ENCODE data around the gene RAB5B. TPM values are rescaled to one million over a fixed set of nuclear protein-coding genes. Genes with fewer than 3 reads are reported as not detected.

The RAB5B gene
- total RNA-seq, 1 donor from 2014 or later, result 130 TPM

- Mint-ChIP-seq H3K36me3 (ENCODE audit: low read depth, unreplicated experiment) (peaks cover 10% of the 10 kb centered on the region), H3K27ac (ENCODE audit: unreplicated experiment) (no peak overlapping the region), H3K9me3 (ENCODE audit: unreplicated experiment) (no peaks in the 10 kb centered on the region), H3K27me3 (ENCODE audit: unreplicated experiment) (peaks cover 1% of the 10 kb centered on the region), H3K4me1 (ENCODE audit: unreplicated experiment) (peaks cover 4% of the 10 kb centered on the region), H3K4me3 (ENCODE audit: unreplicated experiment) (no peak overlapping the region)
- TF ChIP-seq, protein P1, sequence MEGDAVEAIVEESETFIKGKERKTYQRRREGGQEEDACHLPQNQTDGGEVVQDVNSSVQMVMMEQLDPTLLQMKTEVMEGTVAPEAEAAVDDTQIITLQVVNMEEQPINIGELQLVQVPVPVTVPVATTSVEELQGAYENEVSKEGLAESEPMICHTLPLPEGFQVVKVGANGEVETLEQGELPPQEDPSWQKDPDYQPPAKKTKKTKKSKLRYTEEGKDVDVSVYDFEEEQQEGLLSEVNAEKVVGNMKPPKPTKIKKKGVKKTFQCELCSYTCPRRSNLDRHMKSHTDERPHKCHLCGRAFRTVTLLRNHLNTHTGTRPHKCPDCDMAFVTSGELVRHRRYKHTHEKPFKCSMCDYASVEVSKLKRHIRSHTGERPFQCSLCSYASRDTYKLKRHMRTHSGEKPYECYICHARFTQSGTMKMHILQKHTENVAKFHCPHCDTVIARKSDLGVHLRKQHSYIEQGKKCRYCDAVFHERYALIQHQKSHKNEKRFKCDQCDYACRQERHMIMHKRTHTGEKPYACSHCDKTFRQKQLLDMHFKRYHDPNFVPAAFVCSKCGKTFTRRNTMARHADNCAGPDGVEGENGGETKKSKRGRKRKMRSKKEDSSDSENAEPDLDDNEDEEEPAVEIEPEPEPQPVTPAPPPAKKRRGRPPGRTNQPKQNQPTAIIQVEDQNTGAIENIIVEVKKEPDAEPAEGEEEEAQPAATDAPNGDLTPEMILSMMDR (IDR thresholded peaks at IDR 0.05; ENCODE audit: unreplicated experiment), result no peak
- DNase-seq (ENCODE audit: low spot score), result no peak
These were observed 60.9 kb downstream of the RAB5B start for GRCh38 chr12:56034586-56035332.

- Mint-ChIP-seq H3K4me3 (ENCODE audit: unreplicated experiment) (no peak overlapping the region), H3K9me3 (ENCODE audit: unreplicated experiment) (no peaks in the 10 kb centered on the region), H3K36me3 (ENCODE audit: low read depth, unreplicated experiment) (peaks cover 14% of the 10 kb centered on the region), H3K27me3 (ENCODE audit: unreplicated experiment) (peaks cover 4% of the 10 kb centered on the region), H3K4me1 (ENCODE audit: unreplicated experiment) (peaks cover 10% of the 10 kb centered on the region), H3K27ac (ENCODE audit: unreplicated experiment) (no peak overlapping the region)
- DNase-seq (ENCODE audit: low spot score), result no peak
- TF ChIP-seq, protein P1 (IDR thresholded peaks at IDR 0.05; ENCODE audit: unreplicated experiment), result no peak
These were observed 63.3 kb downstream of the RAB5B start for GRCh38 chr12:56037161-56037560.

GRCh38 chr12:56038022-56038655 lies 64.3 kb downstream of the RAB5B start:
- DNase-seq (ENCODE audit: low spot score), result no peak
- Mint-ChIP-seq H3K9me3 (ENCODE audit: unreplicated experiment) (no peaks in the 10 kb centered on the region), H3K36me3 (ENCODE audit: low read depth, unreplicated experiment) (peaks cover 13% of the 10 kb centered on the region), H3K27me3 (ENCODE audit: unreplicated experiment) (peaks cover 8% of the 10 kb centered on the region), H3K27ac (ENCODE audit: unreplicated experiment) (peak overlapping the region; percentile 48), H3K4me1 (ENCODE audit: unreplicated experiment) (peaks cover 16% of the 10 kb centered on the region), H3K4me3 (ENCODE audit: unreplicated experiment) (no peak overlapping the region)
- TF ChIP-seq, protein P1 (IDR thresholded peaks at IDR 0.05; ENCODE audit: unreplicated experiment), result no peak

GRCh38 chr12:56040151-56040550 lies 66.3 kb downstream of the RAB5B start:
- peaks cover 28% of the 10 kb centered on the region for H3K36me3 Mint-ChIP-seq (ENCODE audit: low read depth, unreplicated experiment)
- H3K9me3 Mint-ChIP-seq (ENCODE audit: unreplicated experiment), result no peaks in the 10 kb centered on the region
- TF ChIP-seq, protein P1 (IDR thresholded peaks at IDR 0.05; ENCODE audit: unreplicated experiment), result no peak
- peaks cover 22% of the 10 kb centered on the region for H3K4me1 Mint-ChIP-seq (ENCODE audit: unreplicated experiment)
- H3K27me3 Mint-ChIP-seq (ENCODE audit: unreplicated experiment), result peaks cover 8% of the 10 kb centered on the region
- H3K27ac Mint-ChIP-seq (ENCODE audit: unreplicated experiment), result no peak overlapping the region
- no peak for DNase-seq (ENCODE audit: low spot score)
- H3K4me3 Mint-ChIP-seq (ENCODE audit: unreplicated experiment), result no peak overlapping the region

GRCh38 chr12:56040963-56041551 lies 67.2 kb downstream of the RAB5B start:
- Mint-ChIP-seq H3K4me1 (ENCODE audit: unreplicated experiment) (peaks cover 22% of the 10 kb centered on the region), H3K27me3 (ENCODE audit: unreplicated experiment) (peaks cover 8% of the 10 kb centered on the region), H3K36me3 (ENCODE audit: low read depth, unreplicated experiment) (peaks cover 28% of the 10 kb centered on the region), H3K9me3 (ENCODE audit: unreplicated experiment) (no peaks in the 10 kb centered on the region), H3K27ac (ENCODE audit: unreplicated experiment) (peak overlapping the region; percentile 91), H3K4me3 (ENCODE audit: unreplicated experiment) (peak overlapping the region; percentile 80)
- DNase-seq (ENCODE audit: low spot score), result no peak
- TF ChIP-seq, protein P1 (IDR thresholded peaks at IDR 0.05; ENCODE audit: unreplicated experiment), result no peak

Data from endothelial cell (in vitro differentiated cells).